Activated T-helper 2 cell treated with anti-CD3 and anti-CD28 coated beads, Interferon-gamma antibody, Interleukin-2, Interleukin-4, amounts not matched to agents 10 μg/mL and 5 μg/mL and 100 μg/mL, durations not matched to agents 14 hours and 24 hours and 36 hours (primary cell): ENCODE results near the gene DISC1. TPM values are rescaled to one million over a fixed set of nuclear protein-coding genes. Genes with fewer than 3 reads are reported as not detected.

Experiments
- DNase-seq: peaks from one replicate; pipeline ENCODE4 v3.0.0; 2021; ENCODE audit warnings: low spot score
- H3K27ac Mint-ChIP-seq: one replicate; pipeline ENCODE4 v1.8.0; 2021; ENCODE audit warnings: mixed read lengths
- H3K27me3 Mint-ChIP-seq: one replicate; pipeline ENCODE4 v1.8.0; 2021; ENCODE audit warnings: low read depth, mixed read lengths
- H3K36me3 Mint-ChIP-seq: one replicate; pipeline ENCODE4 v1.8.0; 2021; ENCODE audit warnings: low read depth, mixed read lengths
- H3K4me1 Mint-ChIP-seq: one replicate; pipeline ENCODE4 v1.8.0; 2021; ENCODE audit warnings: low read depth, mixed read lengths
- H3K4me3 Mint-ChIP-seq: one replicate; pipeline ENCODE4 v1.8.0; 2021; ENCODE audit warnings: low read depth, mild to moderate bottlenecking, moderate library complexity, mixed read lengths
- H3K9me3 Mint-ChIP-seq: one replicate; pipeline ENCODE4 v1.8.0; 2021; ENCODE audit warnings: mixed read lengths
- intact Hi-C: fragments of 100-400 bp; cut with micrococcal nuclease; formaldehyde crosslinking; loops from one replicate; pipeline ENCODE4 v1.15.1; 2023
- total RNA-seq: library from RNA; stranded (reverse); gene quantifications from 2 replicates; pipeline ENCODE4 v1.2.3, GENCODE V29; 2022

The DISC1 gene
- total RNA-seq, 1 donor from 2014 or later = 1.5 TPM

DNA sequence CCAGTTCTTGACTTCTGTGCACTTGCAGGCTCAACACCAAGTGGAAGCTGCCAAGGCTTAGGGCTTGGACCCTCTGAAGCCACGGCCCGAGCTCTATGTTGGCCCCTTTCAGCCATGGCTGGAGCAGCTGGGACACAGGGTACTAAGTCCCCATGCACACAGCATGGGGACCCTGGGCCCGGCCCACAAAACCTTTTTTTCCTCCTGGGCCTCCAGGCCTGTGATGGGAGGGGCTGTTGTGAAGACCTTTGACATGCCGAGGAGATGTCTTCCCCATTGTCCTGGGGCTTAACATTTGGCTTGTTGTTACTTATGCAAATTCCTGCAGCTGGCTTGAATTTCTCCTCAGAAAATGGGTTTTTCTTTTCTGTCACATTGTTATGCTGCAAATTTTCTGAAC is 59.8 kb downstream of the DISC1 start:
- intact Hi-C loops = no loop called here
- H3K27ac Mint-ChIP-seq = no peak overlapping the region
- DNase-seq = no peak
- H3K4me1 Mint-ChIP-seq = no peaks in the 10 kb centered on the region
- H3K27me3 Mint-ChIP-seq = peaks cover under 1% of the 10 kb centered on the region
- no peak overlapping the region for H3K4me3 Mint-ChIP-seq
- peaks cover 16% of the 10 kb centered on the region for H3K9me3 Mint-ChIP-seq
- no peaks in the 10 kb centered on the region for H3K36me3 Mint-ChIP-seq

DNA sequence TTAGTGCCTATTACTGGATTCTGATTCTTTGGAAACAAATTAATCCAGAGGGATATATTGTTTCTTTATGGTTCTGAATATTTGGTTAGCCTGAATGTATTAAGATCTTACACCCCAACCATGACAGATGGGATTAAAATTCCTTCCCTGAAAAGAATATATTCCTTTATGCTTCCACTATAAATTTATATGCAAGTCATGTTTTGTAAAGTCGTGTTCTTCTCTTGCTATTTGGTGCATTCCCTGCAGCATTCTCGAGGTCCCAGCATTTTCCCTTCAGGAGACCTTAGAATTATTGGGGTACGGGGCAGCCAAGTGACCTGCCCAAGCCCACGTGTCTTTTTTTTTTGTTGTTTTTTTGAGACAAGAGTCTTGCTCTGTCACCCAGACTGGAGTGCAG is 62.4 kb downstream of the DISC1 start:
- Mint-ChIP-seq H3K27ac (no peak overlapping the region), H3K9me3 (peaks cover 16% of the 10 kb centered on the region), H3K4me3 (no peak overlapping the region), H3K36me3 (no peaks in the 10 kb centered on the region), H3K27me3 (no peaks in the 10 kb centered on the region), H3K4me1 (no peaks in the 10 kb centered on the region)
- no peak for DNase-seq
- intact Hi-C loops = no loop called here

DNA sequence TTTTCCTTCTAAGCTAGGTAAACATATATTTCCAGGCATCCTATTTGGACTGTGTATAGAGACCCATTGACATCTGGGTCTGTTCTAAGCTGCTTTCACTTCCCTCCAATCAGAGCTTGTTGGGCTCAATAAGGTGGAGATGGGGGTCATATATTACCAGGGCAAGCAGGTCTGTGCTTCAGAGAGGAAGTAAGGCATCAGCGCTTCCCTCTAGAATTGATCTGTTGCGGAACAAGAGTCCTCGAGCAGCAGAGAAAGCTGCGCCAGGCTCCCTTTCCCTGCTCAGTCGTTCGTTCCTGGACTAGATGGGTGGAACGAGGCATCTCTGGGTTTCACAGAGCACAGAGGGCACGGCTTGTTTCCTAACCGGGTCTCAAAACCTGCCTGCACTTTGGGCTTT is 63.5 kb downstream of the DISC1 start:
- H3K27me3 Mint-ChIP-seq = no peaks in the 10 kb centered on the region
- no peaks in the 10 kb centered on the region for H3K4me1 Mint-ChIP-seq
- H3K27ac Mint-ChIP-seq = no peak overlapping the region
- no peak for DNase-seq
- intact Hi-C loops = no loop called here
- H3K36me3 Mint-ChIP-seq = no peaks in the 10 kb centered on the region
- peaks cover 13% of the 10 kb centered on the region for H3K9me3 Mint-ChIP-seq
- H3K4me3 Mint-ChIP-seq = no peak overlapping the region

DNA sequence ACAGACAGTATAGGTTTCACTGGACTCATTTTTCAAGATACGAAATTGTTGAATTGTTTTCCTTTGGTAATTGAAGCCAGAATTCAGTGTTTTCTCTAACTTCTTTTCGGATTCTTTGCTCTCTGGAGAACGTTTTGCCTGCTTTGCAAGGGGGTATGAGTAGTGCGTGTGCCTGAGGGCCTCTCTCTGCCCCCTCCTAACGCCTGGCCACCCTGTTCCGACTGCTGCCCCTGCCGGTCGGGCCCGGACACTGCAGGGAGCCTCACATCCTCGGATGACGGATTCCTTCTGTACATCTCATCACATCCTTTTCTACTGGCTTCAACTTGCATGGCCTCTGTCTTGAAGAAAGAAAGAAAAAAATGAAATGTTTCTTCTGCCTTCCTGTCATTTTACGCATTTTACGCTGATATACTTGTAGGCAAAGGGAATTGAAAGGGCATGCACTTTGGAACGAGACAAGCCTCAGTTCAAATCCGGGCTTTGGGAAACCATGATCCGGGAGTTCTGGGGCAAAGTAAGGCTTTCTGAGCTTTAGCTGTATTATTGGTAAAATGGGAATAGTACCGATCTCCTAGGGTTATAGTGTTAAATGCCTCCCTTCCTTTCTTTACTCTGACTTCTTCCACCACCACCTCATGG is 65.1 kb downstream of the DISC1 start:
- no peaks in the 10 kb centered on the region for H3K27me3 Mint-ChIP-seq
- peaks cover 10% of the 10 kb centered on the region for H3K9me3 Mint-ChIP-seq
- no peak for DNase-seq
- no peak overlapping the region for H3K27ac Mint-ChIP-seq
- intact Hi-C loops = no loop called here
- no peaks in the 10 kb centered on the region for H3K4me1 Mint-ChIP-seq
- H3K36me3 Mint-ChIP-seq = no peaks in the 10 kb centered on the region
- no peak overlapping the region for H3K4me3 Mint-ChIP-seq

DNA sequence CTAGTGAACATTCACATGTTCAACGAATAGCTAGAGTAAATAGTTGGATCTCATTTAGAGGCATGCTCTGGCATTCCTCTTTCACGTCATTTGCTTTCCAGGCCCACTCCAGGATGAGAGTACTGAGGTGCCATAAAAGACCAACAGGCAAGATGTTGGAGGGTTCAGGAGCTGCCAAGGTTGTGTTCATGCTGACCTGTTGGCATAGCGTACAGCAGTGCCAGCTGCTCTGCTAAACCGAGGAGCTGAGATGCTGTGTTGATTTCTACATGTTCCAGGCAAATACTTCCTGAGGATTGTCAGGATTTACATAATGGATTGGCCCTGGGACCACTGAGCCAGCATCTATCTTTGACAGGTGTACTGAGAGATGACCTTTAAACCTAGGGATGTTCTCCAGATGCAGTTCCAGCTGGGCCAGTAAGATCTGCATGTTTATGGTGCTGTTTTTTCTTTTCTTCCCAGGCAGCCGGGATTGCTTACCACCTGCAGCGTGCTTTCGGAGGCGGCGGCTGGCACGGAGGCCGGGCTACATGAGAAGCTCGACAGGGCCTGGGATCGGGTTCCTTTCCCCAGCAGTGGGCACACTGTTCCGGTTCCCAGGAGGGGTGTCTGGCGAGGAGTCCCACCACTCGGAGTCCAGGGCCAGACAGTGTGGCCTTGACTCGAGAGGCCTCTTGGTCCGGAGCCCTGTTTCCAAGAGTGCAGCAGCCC is 66.9 kb downstream of the DISC1 start:
- no peaks in the 10 kb centered on the region for H3K27me3 Mint-ChIP-seq
- H3K9me3 Mint-ChIP-seq = no peaks in the 10 kb centered on the region
- H3K27ac Mint-ChIP-seq = no peak overlapping the region
- H3K4me1 Mint-ChIP-seq = no peaks in the 10 kb centered on the region
- H3K4me3 Mint-ChIP-seq = no peak overlapping the region
- no peaks in the 10 kb centered on the region for H3K36me3 Mint-ChIP-seq
- no peak for DNase-seq
- intact Hi-C loops = no loop called here

DNA sequence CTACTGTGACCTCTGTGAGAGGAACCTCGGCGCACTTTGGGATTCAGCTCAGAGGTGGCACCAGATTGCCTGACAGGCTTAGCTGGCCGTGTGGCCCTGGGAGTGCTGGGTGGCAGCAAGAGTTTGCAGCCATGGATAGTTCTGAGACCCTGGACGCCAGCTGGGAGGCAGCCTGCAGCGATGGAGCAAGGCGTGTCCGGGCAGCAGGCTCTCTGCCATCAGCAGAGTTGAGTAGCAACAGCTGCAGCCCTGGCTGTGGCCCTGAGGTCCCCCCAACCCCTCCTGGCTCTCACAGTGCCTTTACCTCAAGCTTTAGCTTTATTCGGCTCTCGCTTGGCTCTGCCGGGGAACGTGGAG is 67.5 kb downstream of the DISC1 start:
- DNase-seq = no peak
- Mint-ChIP-seq H3K27me3 (no peaks in the 10 kb centered on the region), H3K9me3 (no peaks in the 10 kb centered on the region), H3K27ac (no peak overlapping the region), H3K36me3 (no peaks in the 10 kb centered on the region), H3K4me1 (no peaks in the 10 kb centered on the region), H3K4me3 (no peak overlapping the region)
- intact Hi-C loops = no loop called here

DNA sequence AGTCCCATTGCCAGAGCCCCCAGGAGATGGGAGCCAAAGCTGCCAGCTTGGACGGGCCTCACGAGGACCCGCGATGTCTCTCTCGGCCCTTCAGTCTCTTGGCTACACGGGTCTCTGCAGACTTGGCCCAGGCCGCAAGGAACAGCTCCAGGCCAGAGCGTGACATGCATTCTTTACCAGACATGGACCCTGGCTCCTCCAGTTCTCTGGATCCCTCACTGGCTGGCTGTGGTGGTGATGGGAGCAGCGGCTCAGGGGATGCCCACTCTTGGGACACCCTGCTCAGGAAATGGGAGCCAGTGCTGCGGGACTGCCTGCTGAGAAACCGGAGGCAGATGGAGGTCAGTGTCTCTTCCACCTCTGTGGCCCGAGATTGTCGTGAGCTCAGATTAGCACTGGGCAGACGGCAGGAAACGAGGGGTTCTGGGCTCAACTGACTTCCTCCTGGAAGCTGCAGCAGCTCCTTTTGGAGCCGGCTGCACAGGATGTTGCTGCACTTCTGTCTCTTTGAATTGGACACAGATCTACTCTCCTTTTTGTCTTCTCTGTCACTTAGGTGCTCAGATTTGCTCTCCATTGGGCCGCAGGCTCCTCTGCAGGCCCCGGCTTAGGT is 68.0 kb downstream of the DISC1 start:
- no peak for DNase-seq
- Mint-ChIP-seq H3K4me3 (no peak overlapping the region), H3K9me3 (no peaks in the 10 kb centered on the region), H3K36me3 (no peaks in the 10 kb centered on the region), H3K4me1 (peaks cover 1% of the 10 kb centered on the region), H3K27me3 (no peaks in the 10 kb centered on the region), H3K27ac (no peak overlapping the region)
- intact Hi-C loops = no loop called here

DNA sequence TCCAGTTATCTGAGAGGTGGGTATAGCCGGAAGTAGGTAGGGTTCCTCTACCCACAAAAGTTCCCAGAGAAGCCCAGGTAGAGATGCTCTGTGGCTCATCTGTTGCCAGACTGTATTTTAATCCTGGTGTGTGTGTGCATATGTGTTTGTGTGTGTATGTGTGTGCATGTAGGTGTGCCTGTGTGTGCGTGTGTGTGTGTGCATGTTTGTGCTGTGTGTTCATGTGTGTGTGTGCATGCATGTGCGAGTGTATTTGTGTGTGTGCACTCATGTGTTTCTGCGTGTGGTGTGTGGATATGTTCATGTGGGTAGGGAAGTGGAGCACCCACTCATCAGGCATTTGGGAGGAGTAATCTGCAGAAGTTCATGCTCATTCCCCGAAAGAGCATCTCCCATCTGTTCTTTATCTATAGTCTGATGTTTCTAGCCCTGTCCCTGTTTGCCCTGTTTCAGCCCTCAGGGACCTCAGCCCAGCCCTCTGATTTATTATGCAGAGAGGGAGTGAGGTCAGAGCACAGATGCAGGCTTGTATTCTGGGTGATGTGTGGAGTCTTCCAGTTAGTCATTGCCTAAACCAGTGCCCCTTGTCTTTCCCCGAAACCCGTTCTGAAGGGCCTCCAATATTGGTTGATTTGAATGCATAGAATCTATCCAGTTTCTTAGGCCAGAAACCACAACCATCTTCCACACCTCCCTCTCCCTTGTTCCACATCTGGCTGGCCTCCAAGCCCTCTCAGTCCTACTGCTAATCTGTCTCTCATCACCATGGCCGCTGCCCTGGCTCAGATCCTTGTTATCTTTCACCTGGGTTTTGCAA is 69.1 kb downstream of the DISC1 start:
- no peak overlapping the region for H3K27ac Mint-ChIP-seq
- no peak overlapping the region for H3K4me3 Mint-ChIP-seq
- H3K4me1 Mint-ChIP-seq = peaks cover 7% of the 10 kb centered on the region
- H3K9me3 Mint-ChIP-seq = no peaks in the 10 kb centered on the region
- DNase-seq = no peak
- H3K27me3 Mint-ChIP-seq = no peaks in the 10 kb centered on the region
- no peaks in the 10 kb centered on the region for H3K36me3 Mint-ChIP-seq
- intact Hi-C loops = no loop called here

DNA sequence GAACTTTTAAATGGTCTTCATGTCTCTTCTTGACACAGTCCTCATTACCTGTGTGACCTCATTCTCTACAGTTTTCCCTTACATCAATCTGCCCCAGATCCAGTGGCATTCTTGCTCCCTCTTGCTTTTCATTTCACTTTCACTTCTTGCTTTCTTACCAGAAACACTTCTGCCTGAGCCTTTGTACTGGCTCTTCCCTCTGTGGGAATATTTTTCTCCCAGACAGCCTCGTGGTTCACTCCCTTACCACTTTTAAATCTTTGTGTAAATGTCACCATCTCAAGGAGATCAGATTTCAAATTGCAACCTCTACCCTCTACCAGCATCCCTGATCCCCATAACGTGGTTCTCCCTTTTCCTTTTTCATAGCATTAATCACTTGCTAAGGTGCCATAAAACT is 73.2 kb downstream of the DISC1 start:
- no peaks in the 10 kb centered on the region for H3K36me3 Mint-ChIP-seq
- intact Hi-C loops = no loop called here
- H3K9me3 Mint-ChIP-seq = no peaks in the 10 kb centered on the region
- no peaks in the 10 kb centered on the region for H3K27me3 Mint-ChIP-seq
- H3K27ac Mint-ChIP-seq = no peak overlapping the region
- H3K4me3 Mint-ChIP-seq = no peak overlapping the region
- peaks cover 7% of the 10 kb centered on the region for H3K4me1 Mint-ChIP-seq
- no peak for DNase-seq

DNA sequence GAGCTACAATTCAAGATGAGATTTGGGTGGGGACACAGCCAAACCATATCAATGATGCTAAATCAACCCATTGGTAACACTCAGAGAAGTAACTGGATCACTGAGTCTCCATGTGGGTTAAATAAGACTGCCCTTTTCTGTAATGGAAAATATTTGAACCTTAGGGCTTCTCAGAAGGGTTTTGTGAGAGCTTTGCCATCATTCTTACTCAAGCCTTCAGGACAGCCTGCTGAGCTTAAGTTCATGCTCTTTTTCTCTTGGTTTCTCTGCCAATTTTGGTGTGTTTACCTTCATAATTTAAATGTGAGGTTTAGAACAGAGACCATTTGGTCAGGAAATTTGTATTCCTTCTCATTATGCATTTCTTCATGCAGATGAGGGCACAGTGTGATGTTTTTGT is 74.7 kb downstream of the DISC1 start:
- no peak overlapping the region for H3K27ac Mint-ChIP-seq
- H3K27me3 Mint-ChIP-seq = no peaks in the 10 kb centered on the region
- H3K9me3 Mint-ChIP-seq = no peaks in the 10 kb centered on the region
- peaks cover 7% of the 10 kb centered on the region for H3K4me1 Mint-ChIP-seq
- intact Hi-C loops = no loop called here
- no peak for DNase-seq
- no peak overlapping the region for H3K4me3 Mint-ChIP-seq
- H3K36me3 Mint-ChIP-seq = no peaks in the 10 kb centered on the region

DNA sequence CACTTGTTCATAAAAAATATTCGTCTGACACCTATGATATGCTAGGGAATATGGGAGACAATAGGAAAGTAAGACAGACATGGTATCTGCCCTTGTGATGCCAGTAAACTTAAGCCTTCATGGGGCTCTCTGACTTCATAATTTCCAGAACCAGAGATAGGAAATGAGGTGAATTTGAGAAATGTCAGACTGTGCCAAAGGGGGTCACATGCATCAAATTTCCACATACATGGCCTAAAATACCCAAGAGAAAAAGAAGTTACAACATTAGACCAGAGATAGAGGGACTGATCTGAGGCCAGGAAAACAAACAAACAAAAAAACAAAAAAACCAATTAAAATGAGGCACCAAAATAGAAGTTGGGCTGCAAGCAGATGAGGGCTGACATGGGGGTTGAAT is 75.7 kb downstream of the DISC1 start:
- no peak for DNase-seq
- Mint-ChIP-seq H3K27me3 (no peaks in the 10 kb centered on the region), H3K27ac (no peak overlapping the region), H3K36me3 (no peaks in the 10 kb centered on the region), H3K4me1 (peaks cover 7% of the 10 kb centered on the region), H3K4me3 (no peak overlapping the region), H3K9me3 (no peaks in the 10 kb centered on the region)
- intact Hi-C loops = no loop called here

DNA sequence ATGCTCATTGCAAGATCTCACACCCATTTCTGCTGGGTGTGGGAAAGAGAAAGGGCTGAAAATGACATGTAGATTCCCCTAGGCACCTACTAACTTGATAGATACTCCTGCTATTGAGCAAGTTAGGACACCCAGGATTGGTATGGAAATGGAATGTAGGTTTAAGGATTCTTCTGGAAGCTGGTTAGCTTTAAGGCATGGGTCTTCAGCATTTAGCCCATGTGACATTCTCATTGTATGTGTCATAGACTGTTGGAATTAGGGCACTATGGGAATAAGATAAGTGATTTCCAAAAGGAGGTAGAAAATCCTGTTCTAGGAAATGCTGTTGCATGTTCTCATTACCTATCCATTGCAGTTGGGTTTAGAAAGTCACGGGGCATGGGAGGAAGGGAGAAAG is 76.2 kb downstream of the DISC1 start:
- H3K36me3 Mint-ChIP-seq = no peaks in the 10 kb centered on the region
- H3K4me1 Mint-ChIP-seq = peaks cover 7% of the 10 kb centered on the region
- no peaks in the 10 kb centered on the region for H3K9me3 Mint-ChIP-seq
- DNase-seq = no peak
- intact Hi-C loops = no loop called here
- no peak overlapping the region for H3K4me3 Mint-ChIP-seq
- no peak overlapping the region for H3K27ac Mint-ChIP-seq
- H3K27me3 Mint-ChIP-seq = no peaks in the 10 kb centered on the region
